Renal cortical epithelial cell (primary cell): ENCODE data around the gene PLEKHJ1. TPM values are rescaled to one million over a fixed set of nuclear protein-coding genes. Genes with fewer than 3 reads are reported as not detected.
"Not testable (repeated sequence)": the region's sequence is repeated elsewhere in the genome, so short reads cannot be mapped to it uniquely, and the experiment has no call there.

Experiments
- DNase-seq: peaks from one replicate; pipeline ENCODE4 v3.0.0-alpha.2; 2011; ENCODE audit warnings: low read depth
- total RNA-seq: library from RNA; depleted of rRNA; stranded (reverse); fragments of >200 nt; gene quantifications from 2 replicates; pipeline ENCODE4 v1.2.3, GENCODE V29; 2014

Gene PLEKHJ1
- total RNA-seq, 1 donor from 2014 or later = 68.1 TPM

DNA sequence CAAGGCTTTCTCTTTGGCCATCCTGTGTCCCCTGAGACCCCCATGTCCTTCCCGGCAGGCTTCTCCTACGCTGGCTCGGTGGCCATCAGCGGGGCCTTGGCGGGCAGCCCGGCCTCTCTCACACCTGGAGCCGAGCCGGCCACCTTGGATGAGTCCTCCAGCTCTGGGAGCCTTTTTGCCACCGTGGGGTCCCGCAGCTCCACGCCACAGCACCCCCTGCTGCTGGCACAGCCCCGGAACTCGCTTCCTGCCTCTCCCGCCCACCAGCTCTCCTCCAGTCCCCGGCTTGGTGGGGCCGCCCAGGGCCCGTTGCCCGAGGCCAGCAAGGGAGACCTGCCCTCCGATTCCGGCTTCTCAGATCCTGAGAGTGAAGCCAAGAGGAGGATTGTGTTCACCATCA lies 14.2 kb downstream of the PLEKHJ1 start:
- no peak for DNase-seq

GRCh38 chr19:2221250-2221831 lies 14.8 kb downstream of the PLEKHJ1 start:
- DNase-seq = peak; percentile 4

DNA sequence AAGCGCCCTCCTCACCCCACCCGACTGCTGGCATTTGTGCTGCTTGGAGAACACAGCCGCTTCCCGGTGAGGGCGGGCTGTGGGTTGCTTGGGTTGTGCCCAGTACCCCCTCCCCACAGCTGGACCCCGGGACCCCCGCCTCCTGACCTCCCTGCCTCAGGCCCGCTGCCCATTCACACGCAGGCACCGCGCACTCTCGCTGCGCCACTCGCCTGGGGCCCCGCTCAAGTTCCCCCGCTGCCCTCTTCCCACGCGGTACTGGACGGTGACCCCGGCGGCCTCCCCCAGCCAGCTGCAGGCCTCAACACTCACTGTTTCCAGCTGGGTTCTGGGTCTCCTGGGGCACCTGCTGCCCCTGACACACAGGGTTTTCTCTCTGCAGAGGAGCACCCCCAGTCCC lies 16.4 kb downstream of the PLEKHJ1 start:
- no peak for DNase-seq

- no peak for DNase-seq
These were observed 18.5 kb downstream of the PLEKHJ1 start for GRCh38 chr19:2217591-2217990.

DNA sequence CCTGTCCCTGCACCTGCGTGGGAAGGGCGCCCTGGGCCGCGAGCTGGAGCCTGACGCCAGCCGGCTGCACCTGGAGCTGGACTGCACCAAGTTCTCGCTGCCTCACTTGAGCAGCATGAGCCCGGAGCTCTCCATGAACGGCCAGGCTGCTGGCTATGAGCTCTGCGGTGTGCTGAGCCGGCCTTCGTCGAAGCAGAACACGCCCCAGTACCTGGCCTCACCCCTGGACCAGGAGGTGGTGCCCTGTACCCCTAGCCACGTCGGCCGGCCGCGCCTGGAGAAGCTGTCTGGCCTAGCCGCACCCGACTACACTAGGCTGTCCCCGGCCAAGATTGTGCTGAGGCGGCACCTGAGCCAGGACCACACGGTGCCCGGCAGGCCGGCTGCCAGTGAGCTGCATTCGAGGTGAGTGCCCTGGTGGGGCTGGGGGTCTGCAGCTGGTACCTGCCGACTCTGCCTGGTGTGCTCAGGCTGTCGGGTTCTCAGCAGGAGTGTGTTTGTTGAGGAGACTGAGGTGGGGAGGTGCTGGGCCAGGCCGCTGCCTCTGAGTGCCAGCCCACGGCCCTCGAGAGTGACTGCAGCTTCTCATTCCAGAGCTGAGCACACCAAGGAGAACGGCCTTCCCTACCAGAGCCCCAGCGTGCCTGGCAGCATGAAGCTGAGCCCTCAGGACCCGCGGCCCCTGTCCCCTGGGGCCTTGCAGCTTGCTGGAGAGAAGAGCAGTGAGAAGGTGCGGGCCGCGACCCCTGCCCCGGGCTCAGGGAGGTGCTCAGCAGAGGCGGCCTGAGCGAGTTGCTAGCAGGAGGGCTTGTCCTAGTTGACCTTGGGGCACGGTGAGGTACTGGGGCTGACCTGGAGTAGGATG lies 19.5 kb downstream of the PLEKHJ1 start:
- DNase-seq = no peak

DNA sequence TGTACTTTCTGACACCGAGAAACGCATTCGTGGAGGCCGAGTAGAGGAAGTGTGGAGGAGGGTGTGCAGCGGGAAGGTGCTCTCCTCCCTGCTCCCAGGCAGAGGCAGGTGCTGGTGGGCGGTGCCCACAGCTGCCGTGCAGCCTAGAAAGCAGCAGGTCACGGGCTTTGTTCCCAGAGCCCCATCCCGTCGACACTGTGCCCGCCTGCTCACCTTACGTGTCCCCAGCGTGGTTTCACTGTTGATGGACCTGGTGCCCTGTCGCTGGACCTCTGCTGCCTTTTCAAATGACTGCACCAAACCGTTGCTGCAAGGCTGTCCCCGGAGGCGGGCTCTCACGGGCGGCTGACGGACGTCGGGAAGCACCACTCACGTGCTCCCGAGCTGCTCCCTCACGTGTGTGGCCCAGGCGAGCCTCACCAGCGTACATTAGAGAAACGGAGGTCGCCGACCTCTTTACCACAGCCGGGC lies 20.8 kb downstream of the PLEKHJ1 start:
- DNase-seq = no peak

- DNase-seq = no peak
These were observed 21.9 kb downstream of the PLEKHJ1 start for GRCh38 chr19:2214251-2214650.

GRCh38 chr19:2213799-2214198 lies 22.3 kb downstream of the PLEKHJ1 start:
- no peak for DNase-seq

DNA sequence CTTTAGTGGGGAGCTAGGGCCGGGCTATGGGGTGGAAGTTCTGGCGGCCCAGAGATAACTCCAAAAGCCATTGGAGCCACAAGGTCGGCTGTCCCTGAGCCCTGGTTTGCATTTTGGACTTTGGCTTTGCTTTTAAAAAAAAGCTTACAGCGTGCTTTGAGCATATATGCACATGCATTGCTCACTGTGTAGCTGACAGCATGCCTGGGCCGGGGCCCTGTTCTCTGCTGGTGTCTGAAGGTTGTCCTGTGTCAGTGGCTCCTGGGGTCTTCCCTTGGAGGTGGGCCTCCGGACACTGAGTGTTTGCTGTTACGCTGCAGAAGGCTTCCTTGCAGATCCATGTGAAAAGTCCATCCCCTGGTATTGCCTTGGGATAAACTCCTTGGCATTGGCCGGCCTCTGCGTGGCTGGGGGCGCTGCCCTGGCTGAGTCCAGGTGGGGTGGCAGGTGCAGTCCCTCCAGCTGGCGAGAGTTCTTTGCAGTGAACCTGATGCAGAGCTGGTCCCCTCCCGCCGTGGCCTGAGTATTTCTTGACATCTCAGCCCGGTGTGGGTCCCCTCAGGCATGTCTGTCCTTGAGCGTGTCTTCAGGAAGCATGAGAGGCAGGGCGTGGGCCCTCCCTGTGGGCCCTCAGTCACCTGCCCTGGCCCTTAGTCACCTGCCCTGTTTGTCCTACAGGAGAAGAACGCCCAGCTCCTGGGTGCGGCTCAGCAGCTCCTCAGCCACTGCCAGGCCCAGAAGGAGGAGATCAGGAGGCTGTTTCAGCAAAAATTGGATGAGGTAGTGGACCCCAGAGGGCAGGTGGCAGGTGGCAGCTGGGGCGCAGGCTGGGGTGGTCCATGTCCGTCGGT lies 23.0 kb downstream of the PLEKHJ1 start:
- DNase-seq = no peak

GRCh38 chr19:2210987-2211740 lies 25.0 kb downstream of the PLEKHJ1 start:
- DNase-seq = no peak

GRCh38 chr19:2210206-2210605 lies 25.9 kb downstream of the PLEKHJ1 start:
- no peak for DNase-seq

DNA sequence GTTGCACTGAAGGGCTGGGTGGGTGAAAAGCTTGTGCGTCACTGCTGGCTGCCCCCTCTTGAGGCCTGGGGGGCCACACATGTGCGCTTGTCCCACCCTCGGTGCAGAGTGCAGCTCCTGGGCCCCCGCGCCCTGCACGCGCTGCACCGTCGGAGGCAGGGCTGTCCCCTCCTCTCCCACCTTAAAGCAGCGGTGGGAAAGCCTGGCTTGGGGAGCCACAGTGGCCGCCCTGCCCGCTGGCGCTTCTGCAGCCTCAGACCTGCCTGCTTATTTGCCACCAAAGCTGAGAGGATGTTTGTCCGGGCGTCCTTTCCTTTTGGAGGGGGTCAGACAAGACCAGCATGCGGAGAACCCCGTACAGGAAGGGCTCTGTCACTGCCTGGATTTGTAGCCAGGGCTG lies 26.7 kb downstream of the PLEKHJ1 start:
- DNase-seq = no peak

GRCh38 chr19:2208975-2209374 lies 27.2 kb downstream of the PLEKHJ1 start:
- DNase-seq = no peak

DNA sequence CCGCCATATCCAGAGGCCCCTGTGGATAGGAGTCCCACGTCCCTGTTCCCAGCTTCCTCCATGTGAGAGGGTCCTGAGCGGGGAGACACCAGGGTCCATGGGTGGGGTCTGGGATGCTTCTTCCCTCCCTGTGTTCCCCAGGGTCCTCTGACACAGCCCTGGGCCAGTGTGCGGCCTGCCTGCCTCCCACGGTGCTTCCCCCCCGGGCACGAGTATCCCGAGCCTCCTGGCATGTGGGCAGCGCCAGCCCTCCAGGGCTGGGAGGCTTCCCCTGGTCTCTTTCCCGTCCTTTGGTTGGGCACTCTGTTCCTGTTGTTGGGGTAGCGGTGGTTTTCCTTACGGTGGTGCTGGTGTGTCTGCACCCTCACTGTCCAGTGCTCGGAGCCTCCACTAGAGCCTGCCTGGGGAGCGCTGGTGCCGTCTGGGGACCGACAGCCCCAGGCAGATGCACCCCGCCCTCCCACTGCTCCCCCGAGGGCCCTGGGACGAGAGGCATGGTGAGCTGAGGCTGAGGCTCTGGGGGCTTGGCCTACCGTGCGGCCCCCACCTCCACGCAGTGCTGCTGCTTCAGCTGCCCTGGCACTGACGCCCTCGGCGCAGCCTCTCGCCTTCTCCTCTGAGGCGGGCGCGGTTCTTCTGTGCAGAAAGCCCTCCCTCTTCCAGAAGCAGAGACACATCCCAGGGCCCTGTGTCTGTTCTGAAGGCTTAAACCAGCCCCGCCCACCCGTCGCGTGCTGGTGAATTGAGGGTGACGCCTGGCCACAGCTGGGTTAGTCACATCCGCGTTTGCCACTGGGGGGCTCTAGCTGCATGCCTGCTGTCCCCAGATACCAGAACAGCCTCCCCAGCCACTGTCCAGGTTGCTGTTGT lies 27.9 kb downstream of the PLEKHJ1 start:
- DNase-seq = no peak

- DNase-seq = no peak
These were observed 29.1 kb downstream of the PLEKHJ1 start for GRCh38 chr19:2207008-2207407.

- DNase-seq = no peak
These were observed 33.8 kb downstream of the PLEKHJ1 start for GRCh38 chr19:2202366-2202765.

GRCh38 chr19:2201473-2202148 lies 34.5 kb downstream of the PLEKHJ1 start:
- no peak for DNase-seq

DNA sequence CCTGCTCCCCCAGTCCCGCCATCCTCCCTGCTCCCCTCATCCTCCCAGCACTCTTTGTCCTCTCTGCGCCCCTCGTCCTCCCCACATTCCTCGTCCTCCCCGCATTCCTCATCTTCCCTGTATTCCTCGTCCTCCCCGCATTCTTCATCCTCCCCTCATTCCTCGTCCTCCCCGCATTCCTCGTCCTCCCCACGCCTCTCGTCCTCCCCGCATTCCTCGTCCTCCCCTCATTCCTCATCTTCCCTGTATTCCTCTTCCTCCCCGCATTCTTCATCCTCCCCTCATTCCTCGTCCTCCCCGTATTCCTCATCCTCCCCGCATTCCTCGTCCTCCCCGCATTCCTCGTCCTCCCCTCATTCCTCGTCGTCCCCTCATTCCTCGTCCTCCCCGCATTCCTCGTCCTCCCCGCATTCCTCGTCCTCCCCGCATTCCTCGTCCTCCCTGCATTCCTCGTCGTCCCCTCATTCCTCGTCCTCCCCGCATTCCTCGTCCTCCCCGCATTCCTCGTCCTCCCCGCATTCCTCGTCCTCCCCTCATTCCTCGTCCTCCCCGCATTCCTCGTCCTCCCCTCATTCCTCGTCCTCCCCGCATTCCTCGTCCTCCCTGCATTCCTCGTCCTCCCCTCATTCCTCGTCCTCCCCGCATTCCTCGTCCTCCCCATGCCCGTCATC lies 35.4 kb downstream of the PLEKHJ1 start:
- not testable (repeated sequence) for DNase-seq

GRCh38 chr19:2199861-2200623 lies 36.1 kb downstream of the PLEKHJ1 start:
- no peak for DNase-seq
